ENCODE data around the gene RIF1.

GRCh38 chr2:151395509-151396374 lies 14.0 kb upstream of the RIF1 start:
- no peak for TF ChIP-seq CTCF (IDR thresholded peaks at IDR 0.05)
- TF ChIP-seq GATA2 (CRISPR knock-in tag; IDR thresholded peaks at IDR 0.05) = no peak
- no peak for TF ChIP-seq GABPA (IDR thresholded peaks at IDR 0.05; ENCODE audit: low read depth)
- no peak for TF ChIP-seq EP300 (IDR thresholded peaks at IDR 0.05; ENCODE audit: borderline replicate concordance in 1 of 2, low read depth in 1 of 2, low read length in 1 of 2)
- TF ChIP-seq TAF1 (IDR thresholded peaks at IDR 0.05; ENCODE audit: borderline replicate concordance, low read depth, low read length) = no peak
- TF ChIP-seq TCF12 (IDR thresholded peaks at IDR 0.05) = no peak
- no peak for TF ChIP-seq EZH2phosphoT487 (IDR thresholded peaks at IDR 0.05; ENCODE audit: borderline replicate concordance, low read depth)
- TF ChIP-seq POLR2AphosphoS5 (IDR thresholded peaks at IDR 0.05; ENCODE audit: low read depth, low read length) = no peak
- no peak for TF ChIP-seq REST (IDR thresholded peaks at IDR 0.05; ENCODE audit: low read depth, low read length)
- no peak for TF ChIP-seq RAD21 (IDR thresholded peaks at IDR 0.05; ENCODE audit: low read length)
- TF ChIP-seq FOXJ3 (CRISPR knock-in tag; IDR thresholded peaks at IDR 0.05) = no peak
- TF ChIP-seq SIN3A (IDR thresholded peaks at IDR 0.05; ENCODE audit: borderline replicate concordance, low read depth, low read length) = no peak
- no peak for TF ChIP-seq JUND (IDR thresholded peaks at IDR 0.05)
- no peak for TF ChIP-seq RFX5 (IDR thresholded peaks at IDR 0.05; ENCODE audit: low read length)
